HepG2 (cell line): ENCODE results near the gene CPLANE2. TPM values are rescaled to one million over a fixed set of nuclear protein-coding genes. Genes with fewer than 3 reads are reported as not detected.

Experiments
- ATAC-seq: fragments of 200-7000 bp; cut with Tn5 transposase; 3 replicates; pipeline ENCODE4 v1.9.1; 2020; ENCODE audit warnings: mild to moderate bottlenecking, moderate library complexity
- BruUV-seq: library from RNA; stranded (reverse); fragments of 400-500 nt; replicated peaks from 2 replicates; lab custom pipeline; 2021; lab: Mats Ljungman, UMichigan
- CTCF ChIA-PET: fragments of 300-600 bp; formaldehyde crosslinking; extraction: SDS; loops from one replicate; lab custom pipeline; 2021; ENCODE audit warnings: low total read pairs, inconsistent platforms, low intra/inter-chr PET ratio; lab: Yijun Ruan, JAX
- POLR2A ChIA-PET: fragments of 350-600 bp; sonication (Branson Sonifier 250); formaldehyde crosslinking; loops from one replicate; lab custom pipeline; 2020; ENCODE audit warnings: antibody characterized with exemption, inconsistent platforms; lab: Yijun Ruan, JAX
- DNase-seq: peaks from one replicate; pipeline ENCODE4 v3.0.0-alpha.2; 2015; ENCODE audit warnings: low spot score
- FAIRE-seq: peaks from 3 replicates; lab custom pipeline; 2011; peaks lifted over from hg19 to GRCh38; lab: Jason Lieb, UNC
- H2AFZ ChIP-seq: one replicate; pipeline ENCODE4 v1.6.1; 2011; ENCODE audit warnings: low read length, inconsistent platforms
- H3K27ac ChIP-seq: fragments of 300-600 bp; 3 replicates; pipeline ENCODE4 v1.8.0; 2011; ENCODE audit warnings: mixed run types, mild to moderate bottlenecking, mixed read lengths, low read length, inconsistent platforms; ENCODE audit not compliant: insufficient read depth; ENCODE audit errors: extremely low read length
- H3K27me3 ChIP-seq, 2 experiments: fragments of 200-600 bp in 1 of 2; 2 replicates in 1 of 2; 3 replicates in 1 of 2; pipeline versions ENCODE4 v1.6.0 to v1.8.0; 2011; ENCODE audit warnings: low read length in 2 of 2, mild to moderate bottlenecking in 2 of 2, moderate library complexity in 2 of 2, inconsistent platforms in 1 of 2; ENCODE audit not compliant: insufficient read depth in 2 of 2, control insufficient read depth in 1 of 2
- H3K36me3 ChIP-seq, 2 experiments: fragments of 200-600 bp in 1 of 2; replicated peaks in 1 of 2; 2 replicates in 1 of 2; 3 replicates in 1 of 2; pipeline versions ENCODE4 v1.5.1 to v1.8.0; 2011; ENCODE audit warnings: low read length in 2 of 2, inconsistent platforms in 1 of 2; ENCODE audit not compliant: insufficient read depth in 2 of 2, control insufficient read depth in 1 of 2
- H3K4me1 ChIP-seq: 2 replicates; pipeline ENCODE4 v1.5.1; 2012; ENCODE audit warnings: low read length, inconsistent platforms; ENCODE audit not compliant: insufficient read depth
- H3K4me2 ChIP-seq: 2 replicates; pipeline ENCODE4 v1.6.0; 2011; ENCODE audit warnings: low read depth, low read length, inconsistent platforms
- H3K4me3 ChIP-seq, 3 experiments: fragments of 200-600 bp in 1 of 3; sonication (generic), shearing (Covaris generic) in 1 of 3; replicated peaks in 1 of 3; 2 replicates each; pipeline ENCODE4 v1.5.1; 2011 to 2016; ENCODE audit warnings: low read length in 3 of 3, inconsistent platforms in 2 of 3, low read depth in 2 of 3, mild to moderate bottlenecking in 2 of 3, control low read depth in 1 of 3, mixed read lengths in 1 of 3; ENCODE audit not compliant: insufficient read depth in 1 of 3
- H3K79me2 ChIP-seq: one replicate; pipeline ENCODE4 v1.6.1; 2011; ENCODE audit warnings: low read length, inconsistent platforms; ENCODE audit not compliant: insufficient read depth
- H3K9ac ChIP-seq: 2 replicates; pipeline ENCODE4 v1.6.0; 2011; ENCODE audit warnings: mild to moderate bottlenecking, low read depth, low read length, inconsistent platforms; ENCODE audit not compliant: insufficient read depth
- H3K9me3 ChIP-seq: 2 replicates; pipeline ENCODE4 v1.5.1; 2012; ENCODE audit warnings: mild to moderate bottlenecking, low read length
- H4K20me1 ChIP-seq: 2 replicates; pipeline ENCODE4 v1.6.0; 2011; ENCODE audit warnings: inconsistent platforms, mild to moderate bottlenecking, low read length, moderate library complexity; ENCODE audit not compliant: insufficient read depth
- CEBPB ChIP-seq: IDR thresholded peaks from 2 replicates; pipeline ENCODE4 v1.6.1; 2011; ENCODE audit warnings: low read depth, low read length, improper control_type of control experiment, borderline replicate concordance
- CENPT ChIP-seq: sonication (generic); formaldehyde crosslinking; IDR thresholded peaks from 2 replicates; pipeline ENCODE4 v1.8.0; 2022; ENCODE audit warnings: low read depth, mild to moderate bottlenecking, moderate library complexity, missing genetic modification reagents
- FIP1L1 ChIP-seq: fragments of 200-400 bp; formaldehyde crosslinking; IDR thresholded peaks from 2 replicates; pipeline ENCODE4 v1.6.1; 2018; ENCODE audit warnings: low read depth, mild to moderate bottlenecking, low read length, moderate library complexity, borderline replicate concordance; ENCODE audit not compliant: insufficient read depth
- GATAD1 ChIP-seq: IDR thresholded peaks from 2 replicates; pipeline ENCODE4 v1.6.1; 2016; ENCODE audit warnings: missing genetic modification reagents, missing compliant biosample characterization
- HCFC1 ChIP-seq: fragments of 150-350 bp; IDR thresholded peaks from 2 replicates; pipeline ENCODE4 v1.6.1; 2014; ENCODE audit warnings: low read depth, low read length
- MIER2 ChIP-seq: IDR thresholded peaks from 2 replicates; pipeline ENCODE4 v1.6.1; 2016; ENCODE audit warnings: missing biosample characterization, missing genetic modification reagents
- MTF1 ChIP-seq: sonication (generic); formaldehyde crosslinking; IDR thresholded peaks from 2 replicates; pipeline ENCODE4 v1.5.0; 2020; ENCODE audit warnings: missing genetic modification reagents
- NCOR1 ChIP-seq: fragments of 200-600 bp; sonication (generic); IDR thresholded peaks from 2 replicates; pipeline ENCODE4 v1.7.0; 2017; ENCODE audit warnings: antibody characterized with exemption, low read length, borderline replicate concordance
- NKX3-1 ChIP-seq: sonication (generic); formaldehyde crosslinking; IDR thresholded peaks from 2 replicates; pipeline ENCODE4 v1.5.0; 2020; ENCODE audit warnings: missing genetic modification reagents
- NR3C1 ChIP-seq: sonication (generic); formaldehyde crosslinking; IDR thresholded peaks from 2 replicates; pipeline ENCODE4 v1.4.0; 2020; ENCODE audit warnings: missing genetic modification reagents
- PCBP1 ChIP-seq: fragments of 200-400 bp; formaldehyde crosslinking; IDR thresholded peaks from 2 replicates; pipeline ENCODE4 v1.6.1; 2017; ENCODE audit warnings: mild to moderate bottlenecking, low read depth, low read length, borderline replicate concordance
- TCF12 ChIP-seq, 2 experiments: fragments of 450-650 bp in 1 of 2; sonication (generic) in 1 of 2; formaldehyde crosslinking in 1 of 2; IDR thresholded peaks; 2 replicates each; pipeline versions ENCODE4 v1.6.1 to v1.8.0; 2017 to 2022; ENCODE audit warnings: antibody characterized with exemption in 1 of 2, mild to moderate bottlenecking in 1 of 2, missing genetic modification reagents in 1 of 2, moderate library complexity in 1 of 2
- ZNF451 ChIP-seq: sonication (generic); formaldehyde crosslinking; IDR thresholded peaks from 2 replicates; pipeline ENCODE4 v1.5.0; 2020; ENCODE audit warnings: mild to moderate bottlenecking, missing genetic modification reagents
- ZNF547 ChIP-seq: sonication (generic); formaldehyde crosslinking; IDR thresholded peaks from 2 replicates; pipeline ENCODE4 v1.5.1; 2020; ENCODE audit warnings: mild to moderate bottlenecking, missing genetic modification reagents
- ZNF577 ChIP-seq: sonication (generic); formaldehyde crosslinking; IDR thresholded peaks from 2 replicates; pipeline ENCODE4 v1.4.0; 2020; ENCODE audit warnings: mild to moderate bottlenecking, low read depth, missing genetic modification reagents, borderline replicate concordance
- ZNF816 ChIP-seq: sonication (generic); formaldehyde crosslinking; IDR thresholded peaks from 2 replicates; pipeline ENCODE4 v1.8.0; 2022; ENCODE audit warnings: missing genetic modification reagents, mild to moderate bottlenecking, borderline replicate concordance
- WGBS: methylation state at CpG from one replicate; pipeline ENCODE4 v1.1.6; 2017; ENCODE audit warnings: low lambda C conversion rate; 5-methylcytosine and 5-hydroxymethylcytosine counted together
- in situ Hi-C: cut with HindIII; loops from 2 replicates; pipeline ENCODE4 v1.10.0; 2017; ENCODE audit warnings: low pct_unique_long_range_greater_than_20kb; ENCODE audit not compliant: extremely low pct_ligation_motif_present
- intact Hi-C: fragments of 100-400 bp; cut with micrococcal nuclease; formaldehyde crosslinking; loops from one replicate; pipeline ENCODE4 v1.10.0; 2022; ENCODE audit not compliant: unreplicated experiment
- polyA plus RNA-seq, 8 experiments: library from polyadenylated mRNA; depleted of rRNA in 3 of 8; stranded (reverse) in 7 of 8; unstranded in 1 of 8; fragments of >200 nt; fragmentation: Illumina TruSeq in 4 of 8; extraction: Trizol in 4 of 8; gene quantifications; 2 replicates each; pipeline versions ENCODE4 v1.2.1 to v1.2.3, GENCODE V29; 2011 to 2016; ENCODE audit warnings: low read depth in 4 of 8, missing spikeins in 1 of 8, mixed read lengths in 1 of 8; ENCODE audit not compliant: insufficient read depth in 1 of 8
- total RNA-seq, 5 experiments: library from RNA; depleted of rRNA; stranded (reverse); fragments of >200 nt; fragmentation: Illumina TruSeq; extraction: Trizol; gene quantifications; 2 replicates each; pipeline ENCODE4 v1.2.3, GENCODE V29; 2016; ENCODE audit warnings: low read depth in 1 of 5
- TF ChIP-seq, protein P1 (sequence below): sonication (generic); formaldehyde crosslinking; IDR thresholded peaks from 2 replicates; pipeline ENCODE4 v1.4.0; 2020; ENCODE audit warnings: missing genetic modification reagents, low read depth, mild to moderate bottlenecking, borderline replicate concordance
- TF ChIP-seq, protein P2 (sequence below): sonication (generic); formaldehyde crosslinking; IDR thresholded peaks from 2 replicates; pipeline ENCODE4 v1.5.0; 2020; ENCODE audit warnings: missing genetic modification reagents, mild to moderate bottlenecking, borderline replicate concordance
- TF ChIP-seq, protein P3 (sequence below): sonication (generic); formaldehyde crosslinking; IDR thresholded peaks from 2 replicates; pipeline ENCODE4 v1.4.0; 2020; ENCODE audit warnings: missing genetic modification reagents; ENCODE audit errors: not compliant biosample characterization
- TF ChIP-seq, protein P4 (sequence below): sonication (generic); formaldehyde crosslinking; IDR thresholded peaks from 2 replicates; pipeline ENCODE4 v1.4.0; 2020; ENCODE audit warnings: low read depth, mild to moderate bottlenecking, missing genetic modification reagents

The CPLANE2 gene
- total and polyA plus RNA-seq, 2 of the 13 experiments (the other 11 are each of a cell fraction or from before 2014, with no cell fraction given) = 0.29 to 1.6 TPM

DNA sequence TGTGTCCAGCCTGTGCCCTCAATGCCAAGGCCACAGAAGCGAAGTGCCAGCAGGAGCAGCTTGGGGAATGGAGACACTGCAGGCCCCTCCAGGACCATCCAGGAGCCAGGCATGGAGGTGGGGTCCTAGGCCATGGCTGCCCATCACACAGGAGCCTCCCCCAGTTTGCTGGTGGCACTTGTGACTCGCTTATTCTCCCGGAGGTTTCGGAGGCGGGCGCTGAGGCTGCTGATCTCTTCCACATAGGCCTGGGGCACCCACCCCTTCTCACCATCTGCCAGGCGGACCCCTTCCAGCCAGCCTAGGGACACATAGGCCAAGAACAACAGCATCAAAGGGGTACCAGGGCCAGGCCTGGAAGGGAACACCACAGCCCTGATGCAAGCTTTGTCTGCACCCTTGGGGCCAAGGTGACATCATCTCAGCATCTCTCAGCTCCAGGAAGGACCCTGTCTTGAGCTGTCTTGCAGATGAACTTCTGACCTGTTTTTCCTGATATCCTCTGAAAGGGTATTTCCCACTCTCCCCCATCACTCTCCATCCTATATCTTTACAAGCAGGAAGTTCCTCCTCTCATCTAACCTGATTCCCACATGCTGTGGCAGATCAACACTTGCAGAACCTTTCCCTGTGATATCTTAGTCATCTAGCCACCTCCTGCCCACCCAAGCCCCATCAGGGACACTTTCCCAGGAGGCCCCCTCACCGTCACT, 38.4 kb downstream of the CPLANE2 start:
- no peak overlapping the region for H3K4me2 ChIP-seq
- no peak for FAIRE-seq

More for the DNA sequence above, 38.4 kb downstream of the CPLANE2 start:
- no peak overlapping the region for H3K4me3 ChIP-seq
- no peak overlapping the region for H3K9ac ChIP-seq
- TF ChIP-seq, protein P1, sequence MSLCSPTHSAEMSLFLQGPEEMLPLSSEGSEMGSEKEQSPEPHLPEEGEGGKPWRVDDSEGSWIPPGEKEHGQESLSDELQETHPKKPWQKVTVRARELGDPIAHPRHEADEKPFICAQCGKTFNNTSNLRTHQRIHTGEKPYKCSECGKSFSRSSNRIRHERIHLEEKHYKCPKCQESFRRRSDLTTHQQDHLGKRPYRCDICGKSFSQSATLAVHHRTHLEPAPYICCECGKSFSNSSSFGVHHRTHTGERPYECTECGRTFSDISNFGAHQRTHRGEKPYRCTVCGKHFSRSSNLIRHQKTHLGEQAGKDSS (CRISPR knock-in tag) = no peak
- TF ChIP-seq FIP1L1 (no peak), MIER2 (CRISPR knock-in tag) (no peak), ZNF577 (CRISPR knock-in tag) (no peak), CEBPB (no peak), NCOR1 (no peak), ZNF547 (CRISPR knock-in tag) (no peak), NKX3-1 (no peak), HCFC1 (no peak), GATAD1 (no peak), PCBP1 (no peak), ZNF451 (no peak), ZNF816 (CRISPR knock-in tag) (no peak), NR3C1 (no peak), MTF1 (CRISPR knock-in tag) (no peak), TCF12 (IDR thresholded peaks at IDR 0.05) (no peak), TCF12 (CRISPR knock-in tag; IDR thresholded peaks at IDR 0.05) (no peak), CENPT (CRISPR knock-in tag) (no peak)
- TF ChIP-seq, protein P2, sequence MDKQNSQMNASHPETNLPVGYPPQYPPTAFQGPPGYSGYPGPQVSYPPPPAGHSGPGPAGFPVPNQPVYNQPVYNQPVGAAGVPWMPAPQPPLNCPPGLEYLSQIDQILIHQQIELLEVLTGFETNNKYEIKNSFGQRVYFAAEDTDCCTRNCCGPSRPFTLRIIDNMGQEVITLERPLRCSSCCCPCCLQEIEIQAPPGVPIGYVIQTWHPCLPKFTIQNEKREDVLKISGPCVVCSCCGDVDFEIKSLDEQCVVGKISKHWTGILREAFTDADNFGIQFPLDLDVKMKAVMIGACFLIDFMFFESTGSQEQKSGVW = no peak
- TF ChIP-seq, protein P3, sequence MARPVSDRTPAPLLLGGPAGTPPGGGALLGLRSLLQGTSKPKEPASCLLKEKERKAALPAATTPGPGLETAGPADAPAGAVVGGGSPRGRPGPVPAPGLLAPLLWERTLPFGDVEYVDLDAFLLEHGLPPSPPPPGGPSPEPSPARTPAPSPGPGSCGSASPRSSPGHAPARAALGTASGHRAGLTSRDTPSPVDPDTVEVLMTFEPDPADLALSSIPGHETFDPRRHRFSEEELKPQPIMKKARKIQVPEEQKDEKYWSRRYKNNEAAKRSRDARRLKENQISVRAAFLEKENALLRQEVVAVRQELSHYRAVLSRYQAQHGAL = no peak
- TF ChIP-seq, protein P4, sequence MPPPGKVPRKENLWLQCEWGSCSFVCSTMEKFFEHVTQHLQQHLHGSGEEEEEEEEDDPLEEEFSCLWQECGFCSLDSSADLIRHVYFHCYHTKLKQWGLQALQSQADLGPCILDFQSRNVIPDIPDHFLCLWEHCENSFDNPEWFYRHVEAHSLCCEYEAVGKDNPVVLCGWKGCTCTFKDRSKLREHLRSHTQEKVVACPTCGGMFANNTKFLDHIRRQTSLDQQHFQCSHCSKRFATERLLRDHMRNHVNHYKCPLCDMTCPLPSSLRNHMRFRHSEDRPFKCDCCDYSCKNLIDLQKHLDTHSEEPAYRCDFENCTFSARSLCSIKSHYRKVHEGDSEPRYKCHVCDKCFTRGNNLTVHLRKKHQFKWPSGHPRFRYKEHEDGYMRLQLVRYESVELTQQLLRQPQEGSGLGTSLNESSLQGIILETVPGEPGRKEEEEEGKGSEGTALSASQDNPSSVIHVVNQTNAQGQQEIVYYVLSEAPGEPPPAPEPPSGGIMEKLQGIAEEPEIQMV = no peak
- TF ChIP-seq, all 625 proteins: peak for 0
- H3K4me1 ChIP-seq = no peaks in the 10 kb centered on the region; the same call in 1 of the 2 replicates
- no peak overlapping the region for H3K27ac ChIP-seq
- no peak overlapping the region for H2AFZ ChIP-seq
- H3K27me3 ChIP-seq = no peaks in the 10 kb centered on the region
- 54% methylated on average over 1 of the region's 8 CpGs for WGBS
- intact Hi-C loops = no loop called here
- DNase-seq (no peak), ATAC-seq (no peak)
- POLR2A ChIA-PET = no interaction called here
- BruUV-seq = no TSS peak
- CTCF ChIA-PET = no interaction called here
- no peaks in the 10 kb centered on the region for H3K9me3 ChIP-seq
- in situ Hi-C loops = no loop called here
- no peaks in the 10 kb centered on the region for H3K79me2 ChIP-seq
- no peaks in the 10 kb centered on the region for H3K36me3 ChIP-seq
- H4K20me1 ChIP-seq = no peaks in the 10 kb centered on the region
